HG03442 (cell line): ENCODE measurements around the gene RNF5.
"Not testable (repeated sequence)": the region's sequence is repeated elsewhere in the genome, so short reads cannot be mapped to it uniquely, and the experiment has no call there.

Experiments
- ATAC-seq: cut with Tn5 transposase; IDR thresholded peaks from one replicate; pipeline ENCODE4 v1.9.1; 2021; ENCODE audit warnings: mild to moderate bottlenecking, moderate library complexity; ENCODE audit not compliant: unreplicated experiment

Gene RNF5

GRCh38 chr6:32175322-32175710, 2.9 kb upstream of the RNF5 start:
- no peak for ATAC-seq

GRCh38 chr6:32175711-32176475, 2.3 kb upstream of the RNF5 start, which contains the start of gene AGPAT1:
Gene AGPAT1 (minus strand): TSS chr6:32176084. CDS start chr6:32171496, 4,588 bp downstream.
- ATAC-seq = peak; percentile 33

GRCh38 chr6:32176476-32177182, 1.6 kb upstream of the RNF5 start:
- ATAC-seq = no peak

GRCh38 chr6:32177183-32177787, 920 bp upstream of the RNF5 start:
- peak; percentile 0 for ATAC-seq

- ATAC-seq = no peak
Measured at GRCh38 chr6:32178547-32179440, 589 bp downstream of the RNF5 start.

- ATAC-seq = no peak
Measured at GRCh38 chr6:32179766-32180405, 1.7 kb downstream of the RNF5 start.

GRCh38 chr6:32181148-32181702, 3.0 kb downstream of the RNF5 start:
- ATAC-seq = no peak

- ATAC-seq = no peak
Measured at GRCh38 chr6:32181915-32182529, 3.8 kb downstream of the RNF5 start.

GRCh38 chr6:32182555-32182981, 4.4 kb downstream of the RNF5 start:
- no peak for ATAC-seq

GRCh38 chr6:32183030-32183429, 4.8 kb downstream of the RNF5 start:
- ATAC-seq = no peak

- ATAC-seq = no peak
Measured at GRCh38 chr6:32183483-32184083, 5.4 kb downstream of the RNF5 start.

- no peak for ATAC-seq
Measured at GRCh38 chr6:32184084-32184640, 6.0 kb downstream of the RNF5 start, which contains the start of gene AGER. Gene AGER (minus strand): TSS chr6:32184253. CDS start chr6:32184222, 31 bp downstream.

- peak; percentile 30 for ATAC-seq
Measured at GRCh38 chr6:32185681-32186131, 7.5 kb downstream of the RNF5 start.

- not testable (repeated sequence) for ATAC-seq
Measured at GRCh38 chr6:32186151-32186840, 8.1 kb downstream of the RNF5 start.

GRCh38 chr6:32187009-32187709, 9.0 kb downstream of the RNF5 start:
- no peak for ATAC-seq

- not testable (repeated sequence) for ATAC-seq
Measured at GRCh38 chr6:32187725-32188380, 9.6 kb downstream of the RNF5 start.
